Right atrium auricular region (tissue), 2 donors: ENCODE measurements around the gene LMNA. TPM values are rescaled to one million over a fixed set of nuclear protein-coding genes. Genes with fewer than 3 reads are reported as not detected.
"Not testable (repeated sequence)": the region's sequence is repeated elsewhere in the genome, so short reads cannot be mapped to it uniquely, and the experiment has no call there.

Experiments used
- DNase-seq: peaks from one replicate; pipeline ENCODE4 v3.0.0-alpha.2; 2019; ENCODE audit warnings: low spot score
- H3K27ac ChIP-seq, 2 donors: fragments of 200-600 bp; sonication (generic); 1 replicate in 1 of 2; 2 replicates in 1 of 2; pipeline ENCODE4 v1.5.1; 2016 to 2019
- H3K27me3 ChIP-seq, 2 donors: fragments of 200-600 bp; sonication (generic); one replicate each; pipeline versions ENCODE4 v1.5.1 to v1.6.0; 2017 to 2019
- H3K36me3 ChIP-seq: fragments of 200-600 bp; sonication (generic); one replicate; pipeline ENCODE4 v1.5.1; 2016
- H3K4me1 ChIP-seq, 2 donors: fragments of 200-600 bp; sonication (generic); one replicate each; pipeline versions ENCODE4 v1.5.1 to v1.6.0; 2017 to 2019
- H3K4me3 ChIP-seq, 2 donors: fragments of 200-600 bp; sonication (generic); 1 replicate in 1 of 2; 2 replicates in 1 of 2; pipeline ENCODE4 v1.5.1; 2017 to 2019; ENCODE audit warnings: mild to moderate bottlenecking in 1 of 2, moderate library complexity in 1 of 2
- H3K9me3 ChIP-seq, 2 donors: fragments of 200-600 bp; sonication (generic); one replicate each; pipeline ENCODE4 v1.5.1; 2019
- total RNA-seq, 2 donors: library from RNA; depleted of rRNA; stranded (reverse); fragments of >200 nt; gene quantifications; one replicate each; pipeline ENCODE4 v1.1.0, GENCODE V29; 2016
- TF ChIP-seq, protein P1 (sequence below), 2 donors: fragments of 200-600 bp; sonication (generic); IDR thresholded peaks; one replicate each; pipeline ENCODE4 v1.5.1; 2019; ENCODE audit warnings: antibody characterized with exemption in 2 of 2

Gene LMNA
- total RNA-seq, 2 donors from 2014 or later = 258 to 273 TPM

DNA sequence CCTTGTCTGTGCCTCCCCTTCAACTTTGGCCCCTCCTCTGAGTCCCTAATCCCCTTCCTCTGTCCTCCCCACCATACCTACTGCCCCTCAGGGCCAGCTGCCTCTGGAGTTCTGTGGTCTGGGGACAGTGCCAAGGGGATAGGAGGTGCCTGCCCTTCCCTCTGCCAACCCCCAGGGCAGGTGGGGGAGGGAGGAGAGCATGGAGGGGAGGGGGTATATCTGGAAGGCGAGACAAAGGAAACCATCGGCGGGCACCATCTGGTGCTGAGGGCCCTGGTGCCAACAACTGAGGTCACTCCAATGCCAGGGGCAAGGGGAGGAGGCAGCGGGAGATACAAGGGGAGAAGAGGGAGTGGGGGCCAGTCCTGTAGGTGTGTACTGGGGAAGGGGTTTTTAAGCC is 44.0 kb upstream of the LMNA start:
- no peak overlapping the region for H3K4me3 ChIP-seq
- H3K27me3 ChIP-seq = no peaks in the 10 kb centered on the region
- H3K9me3 ChIP-seq = no peaks in the 10 kb centered on the region
- H3K4me1 ChIP-seq = peaks cover 0 to 7% of the 10 kb centered on the region in 2 donors
- TF ChIP-seq, protein P1, sequence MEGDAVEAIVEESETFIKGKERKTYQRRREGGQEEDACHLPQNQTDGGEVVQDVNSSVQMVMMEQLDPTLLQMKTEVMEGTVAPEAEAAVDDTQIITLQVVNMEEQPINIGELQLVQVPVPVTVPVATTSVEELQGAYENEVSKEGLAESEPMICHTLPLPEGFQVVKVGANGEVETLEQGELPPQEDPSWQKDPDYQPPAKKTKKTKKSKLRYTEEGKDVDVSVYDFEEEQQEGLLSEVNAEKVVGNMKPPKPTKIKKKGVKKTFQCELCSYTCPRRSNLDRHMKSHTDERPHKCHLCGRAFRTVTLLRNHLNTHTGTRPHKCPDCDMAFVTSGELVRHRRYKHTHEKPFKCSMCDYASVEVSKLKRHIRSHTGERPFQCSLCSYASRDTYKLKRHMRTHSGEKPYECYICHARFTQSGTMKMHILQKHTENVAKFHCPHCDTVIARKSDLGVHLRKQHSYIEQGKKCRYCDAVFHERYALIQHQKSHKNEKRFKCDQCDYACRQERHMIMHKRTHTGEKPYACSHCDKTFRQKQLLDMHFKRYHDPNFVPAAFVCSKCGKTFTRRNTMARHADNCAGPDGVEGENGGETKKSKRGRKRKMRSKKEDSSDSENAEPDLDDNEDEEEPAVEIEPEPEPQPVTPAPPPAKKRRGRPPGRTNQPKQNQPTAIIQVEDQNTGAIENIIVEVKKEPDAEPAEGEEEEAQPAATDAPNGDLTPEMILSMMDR (IDR thresholded peaks at IDR 0.05) = no peak
- no peaks in the 10 kb centered on the region for H3K36me3 ChIP-seq
- DNase-seq = no peak
- no peak overlapping the region for H3K27ac ChIP-seq

DNA sequence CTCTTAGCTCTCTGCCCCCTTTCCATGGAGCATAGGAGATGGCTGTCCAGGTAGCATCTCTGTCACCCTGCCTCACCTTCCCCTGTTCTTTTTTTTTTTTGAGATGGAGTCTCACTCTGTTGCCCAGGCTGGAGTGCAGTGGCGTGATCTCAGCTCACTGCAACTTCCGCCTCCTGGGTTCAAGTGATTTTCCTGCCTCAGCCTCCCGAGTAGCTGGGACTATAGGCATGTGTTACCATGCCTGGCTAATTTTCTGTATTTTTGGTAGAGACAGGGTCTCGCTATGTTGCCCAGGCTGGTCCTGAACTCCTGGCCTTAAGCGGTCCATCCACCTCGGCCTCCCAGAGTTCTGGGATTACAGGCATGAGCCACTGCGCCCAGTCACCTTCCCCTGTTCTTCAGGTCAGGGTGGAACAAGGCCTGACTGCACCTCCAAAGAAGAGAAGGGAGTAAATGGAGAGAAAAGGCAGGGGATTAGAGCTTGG is 43.1 kb upstream of the LMNA start:
- H3K4me1 ChIP-seq = peaks cover 0 to 16% of the 10 kb centered on the region in 2 donors
- not testable (repeated sequence) for H3K27me3 ChIP-seq, H3K4me3 ChIP-seq, DNase-seq, H3K36me3 ChIP-seq, H3K27ac ChIP-seq, H3K9me3 ChIP-seq

DNA sequence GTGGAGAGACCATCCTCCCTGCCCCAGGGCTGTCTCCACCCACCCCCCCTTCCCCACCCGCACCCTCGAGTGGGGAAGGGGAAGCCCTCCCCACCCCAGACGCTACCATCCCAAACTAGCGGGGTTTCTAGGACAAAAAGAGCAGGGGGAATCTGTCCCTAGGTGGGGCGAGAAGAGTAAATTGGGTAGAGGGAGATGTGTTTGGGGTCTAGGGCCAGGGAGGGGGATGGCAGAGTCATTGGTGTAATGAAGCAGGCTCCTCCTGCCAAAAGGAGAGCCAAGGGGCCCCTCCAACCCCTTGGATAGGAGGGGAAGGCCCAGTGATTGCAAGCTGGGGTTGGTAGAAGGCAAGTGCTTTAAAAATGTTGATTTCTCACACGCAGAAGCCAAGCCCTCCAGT is 42.3 kb upstream of the LMNA start:
- H3K4me1 ChIP-seq = peaks cover 0 to 18% of the 10 kb centered on the region in 2 donors
- DNase-seq = no peak
- no peaks in the 10 kb centered on the region for H3K36me3 ChIP-seq
- TF ChIP-seq, protein P1 (IDR thresholded peaks at IDR 0.05) = no peak
- H3K27ac ChIP-seq = no peak overlapping the region
- no peaks in the 10 kb centered on the region for H3K27me3 ChIP-seq
- H3K9me3 ChIP-seq = no peaks in the 10 kb centered on the region
- H3K4me3 ChIP-seq = no peak overlapping the region

DNA sequence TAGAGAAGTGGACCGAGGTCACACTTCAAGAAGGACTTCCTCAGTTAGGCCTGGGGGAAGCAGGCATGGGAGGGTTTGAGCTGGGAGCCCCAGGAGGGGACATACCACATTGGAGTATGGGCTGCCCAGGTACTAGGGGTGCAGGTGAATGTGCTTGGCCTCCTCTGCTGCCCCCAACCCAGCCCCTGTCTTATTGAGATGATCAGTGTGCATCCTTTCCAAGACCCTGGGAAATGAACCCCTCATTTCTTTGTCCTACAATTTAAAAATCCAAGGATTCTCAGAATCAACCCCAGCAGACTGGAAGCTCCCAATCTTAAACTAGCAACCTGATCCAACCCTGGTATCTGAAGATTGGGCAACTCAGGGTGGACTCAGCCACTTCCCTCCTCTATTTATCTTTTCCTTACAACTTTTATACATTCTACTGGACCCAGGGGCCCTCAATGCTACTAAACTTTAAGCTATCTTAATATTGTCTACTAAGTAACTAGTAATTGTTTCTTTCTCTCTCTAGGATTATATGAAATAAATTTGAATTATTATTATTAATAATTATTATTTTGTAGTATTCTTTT is 41.3 kb upstream of the LMNA start:
- Histone ChIP-seq H3K27me3 (no peaks in the 10 kb centered on the region), H3K9me3 (no peaks in the 10 kb centered on the region), H3K4me3 (no peak overlapping the region), H3K4me1 (peaks cover 0 to 18% of the 10 kb centered on the region in 2 donors), H3K27ac (no peak overlapping the region), H3K36me3 (no peaks in the 10 kb centered on the region)
- no peak for DNase-seq
- TF ChIP-seq, protein P1 (IDR thresholded peaks at IDR 0.05) = no peak

DNA sequence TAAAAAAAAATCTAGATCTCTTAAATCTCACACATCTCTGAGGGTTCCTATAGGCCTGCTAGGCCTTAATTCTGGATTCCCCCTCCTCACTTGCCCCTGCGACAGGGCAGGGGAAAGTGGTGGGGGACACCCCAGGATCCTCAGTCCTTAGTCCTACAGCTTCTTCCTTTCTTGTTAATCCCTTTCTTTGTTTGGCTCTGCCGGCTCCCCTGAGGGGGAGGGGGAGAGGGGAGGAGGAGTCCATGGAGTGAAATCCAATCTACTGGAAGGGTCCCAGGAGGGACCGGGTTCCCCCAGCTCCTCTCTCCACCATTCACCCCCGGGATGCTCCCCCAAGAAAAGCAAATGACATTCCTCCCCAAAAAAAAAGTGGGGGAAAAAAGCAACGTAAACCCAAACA is 40.8 kb upstream of the LMNA start:
- DNase-seq = no peak
- TF ChIP-seq, protein P1 (IDR thresholded peaks at IDR 0.05) = no peak

DNA sequence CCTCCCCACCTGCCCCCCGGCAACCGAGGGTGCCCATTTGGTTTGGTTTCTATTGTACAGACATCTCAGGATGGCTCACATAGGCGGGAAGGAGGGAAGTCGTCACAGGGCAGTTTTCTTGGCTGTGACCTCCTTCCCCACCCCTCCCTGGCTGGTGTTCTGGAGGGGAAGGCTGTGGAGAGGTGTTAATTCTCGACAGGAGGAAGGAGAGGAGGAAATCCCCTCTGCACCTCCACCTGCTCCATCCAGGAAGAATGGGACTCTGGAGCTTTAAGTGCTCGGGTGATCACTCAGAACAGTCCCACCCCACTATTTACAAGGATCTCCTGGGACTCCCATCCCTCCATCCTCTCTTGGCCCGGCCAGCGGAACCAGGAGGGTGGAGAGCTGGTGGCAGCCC is 39.9 kb upstream of the LMNA start:
- no peak for DNase-seq
- no peaks in the 10 kb centered on the region for H3K27me3 ChIP-seq
- no peak overlapping the region for H3K27ac ChIP-seq
- H3K4me3 ChIP-seq = no peak overlapping the region
- no peaks in the 10 kb centered on the region for H3K9me3 ChIP-seq
- TF ChIP-seq, protein P1 (IDR thresholded peaks at IDR 0.05) = no peak
- peaks cover 0 to 18% of the 10 kb centered on the region in 2 donors for H3K4me1 ChIP-seq
- H3K36me3 ChIP-seq = no peaks in the 10 kb centered on the region

More for the DNA sequence above, 40.8 kb upstream of the LMNA start:
- Histone ChIP-seq H3K9me3 (no peaks in the 10 kb centered on the region), H3K36me3 (no peaks in the 10 kb centered on the region), H3K27me3 (no peaks in the 10 kb centered on the region), H3K4me1 (peaks cover 0 to 18% of the 10 kb centered on the region in 2 donors), H3K4me3 (no peak overlapping the region), H3K27ac (no peak overlapping the region)
